Astrocyte (in vitro differentiated cells and primary cell): ENCODE data around the gene DHRS12.

ENCODE experiments used
- CTCF ChIP-seq: IDR thresholded peaks from 2 replicates; pipeline ENCODE4 v1.5.1; 2011; ENCODE audit warnings: low read depth, mild to moderate bottlenecking, inconsistent platforms, low read length, moderate library complexity; ENCODE audit not compliant: insufficient read depth
- EZH2 ChIP-seq: IDR thresholded peaks from 2 replicates; pipeline ENCODE4 v1.6.1; 2012; ENCODE audit warnings: mild to moderate bottlenecking, low read length, inconsistent platforms; ENCODE audit not compliant: insufficient read depth

GRCh38 chr13:51846756-51847155 is 42.8 kb upstream of the DHRS12 start:
- no peak for TF ChIP-seq CTCF
- TF ChIP-seq EZH2 = no peak
